K562 (cell line): ENCODE results near the gene BBLN. TPM values are rescaled to one million over a fixed set of nuclear protein-coding genes. Genes with fewer than 3 reads are reported as not detected.

Source experiments
- ARID1B ChIP-seq: fragments of 450-650 bp; IDR thresholded peaks from 2 replicates; pipeline ENCODE4 v1.6.1; 2016; ENCODE audit warnings: antibody characterized with exemption, mild to moderate bottlenecking, inconsistent platforms
- BRD4 ChIP-seq: fragments of 200-600 bp; sonication (generic); IDR thresholded peaks from 2 replicates; pipeline ENCODE4 v1.6.1; 2017; ENCODE audit warnings: inconsistent platforms
- ELF1 ChIP-seq: fragments of 200-800 bp; sonication (Bioruptor generic); IDR thresholded peaks from 2 replicates; pipeline ENCODE4 v1.6.1; 2016; ENCODE audit warnings: missing genetic modification characterization, missing compliant biosample characterization
- FOXJ2 ChIP-seq: fragments of 200-800 bp; sonication (Bioruptor generic); IDR thresholded peaks from 2 replicates; pipeline ENCODE4 v1.6.1; 2016; ENCODE audit warnings: missing genetic modification characterization, missing compliant biosample characterization
- GTF2E2 ChIP-seq: fragments of 200-800 bp; sonication (Bioruptor generic); IDR thresholded peaks from 2 replicates; pipeline ENCODE4 v1.6.1; 2016; ENCODE audit warnings: missing genetic modification characterization, missing compliant biosample characterization
- HCFC1 ChIP-seq: IDR thresholded peaks from 2 replicates; pipeline ENCODE4 v1.6.1; 2012; ENCODE audit warnings: low read depth, low read length, improper control_type of control experiment
- HDAC2 ChIP-seq: fragments of 450-650 bp; IDR thresholded peaks from 2 replicates; pipeline ENCODE4 v1.6.1; 2016; ENCODE audit warnings: mild to moderate bottlenecking
- MAFF ChIP-seq: IDR thresholded peaks from 2 replicates; pipeline ENCODE4 v1.6.1; 2012; ENCODE audit warnings: low read length, improper control_type of control experiment
- MECOM ChIP-seq: fragments of 250-450 bp; sonication (Bioruptor Pico); IDR thresholded peaks from 2 replicates; pipeline ENCODE4 v1.8.0; 2022; ENCODE audit warnings: inconsistent platforms
- NCOA2 ChIP-seq, 2 experiments: fragments of 450-650 bp; IDR thresholded peaks; 2 replicates each; pipeline ENCODE4 v1.6.1; 2018; ENCODE audit warnings: mild to moderate bottlenecking in 2 of 2, moderate library complexity in 1 of 2; ENCODE audit not compliant: partially characterized antibody in 2 of 2
- NFIC ChIP-seq: fragments of 450-650 bp; IDR thresholded peaks from 2 replicates; pipeline ENCODE4 v1.6.1; 2017; ENCODE audit warnings: mild to moderate bottlenecking, inconsistent platforms
- PPARD ChIP-seq: fragments of 250-450 bp; sonication (Bioruptor Pico); IDR thresholded peaks from 2 replicates; pipeline ENCODE4 v1.8.0; 2022; ENCODE audit warnings: inconsistent platforms, mild to moderate bottlenecking, moderate library complexity
- RBFOX2 ChIP-seq: fragments of 200-400 bp; formaldehyde crosslinking; IDR thresholded peaks from 2 replicates; pipeline ENCODE4 v1.6.1; 2017; ENCODE audit warnings: low read depth, mild to moderate bottlenecking, low read length, moderate library complexity
- SIX5 ChIP-seq, 2 experiments: IDR thresholded peaks; 2 replicates each; pipeline ENCODE4 v1.6.1; 2011; ENCODE audit warnings: low read length in 2 of 2, borderline replicate concordance in 1 of 2, low read depth in 1 of 2, mild to moderate bottlenecking in 1 of 2, moderate library complexity in 1 of 2; ENCODE audit not compliant: insufficient read depth in 1 of 2
- SNRNP70 ChIP-seq: fragments of 200-400 bp; formaldehyde crosslinking; optimal IDR thresholded peaks from 2 replicates; pipeline ENCODE3; 2017; ENCODE audit warnings: low read depth, low read length
- STAG1 ChIP-seq: sonication (generic); formaldehyde crosslinking; IDR thresholded peaks from 2 replicates; pipeline ENCODE4 v1.5.0; 2020; ENCODE audit warnings: missing genetic modification reagents, borderline replicate concordance
- U2AF2 ChIP-seq: fragments of 200-400 bp; formaldehyde crosslinking; optimal IDR thresholded peaks from 2 replicates; pipeline ENCODE3; 2017; ENCODE audit warnings: low read depth, mild to moderate bottlenecking, low read length
- ZKSCAN3 ChIP-seq: fragments of 250-450 bp; sonication (Bioruptor Pico); IDR thresholded peaks from 2 replicates; pipeline ENCODE4 v1.4.0; 2020
- ZNF24 ChIP-seq: fragments of 450-650 bp; IDR thresholded peaks from 2 replicates; pipeline ENCODE4 v1.6.1; 2016
- ZNF695 ChIP-seq: fragments of 450-650 bp; formaldehyde crosslinking; IDR thresholded peaks from 2 replicates; pipeline ENCODE4 v1.4.0; 2020; ENCODE audit warnings: mild to moderate bottlenecking, moderate library complexity
- polyA plus RNA-seq, 8 experiments: library from polyadenylated mRNA; depleted of rRNA in 4 of 8; stranded (reverse) in 5 of 8; unstranded in 3 of 8; fragments of >200 nt; fragmentation: Nextera tagmentation in 2 of 8; fragmentation: Illumina TruSeq in 1 of 8; extraction: Ambion mirVana in 2 of 8; extraction: Trizol in 1 of 8; gene quantifications; 2 replicates each; pipeline versions ENCODE4 v1.2.1 to v1.2.3, GENCODE V29; 2011 to 2014; ENCODE audit warnings: inconsistent platforms in 1 of 8, missing spikeins in 1 of 8
- total RNA-seq, 7 experiments: library from RNA; depleted of rRNA in 6 of 7; stranded (reverse); fragments of >200 nt in 6 of 7; fragmentation: Illumina TruSeq in 2 of 7; extraction: Trizol in 2 of 7; gene quantifications; 2 replicates each; pipeline versions ENCODE4 v1.2.1 to v1.2.3, GENCODE V29; 2011 to 2021; ENCODE audit warnings: low replicate concordance in 1 of 7
- TF ChIP-seq, protein P1 (sequence below): fragments of 450-650 bp; IDR thresholded peaks from 2 replicates; pipeline ENCODE4 v1.6.1; 2017; ENCODE audit warnings: mild to moderate bottlenecking, moderate library complexity
- TF ChIP-seq, protein P2 (sequence below): fragments of 450-650 bp; IDR thresholded peaks from 2 replicates; pipeline ENCODE4 v1.6.1; 2016; ENCODE audit warnings: low read depth, mild to moderate bottlenecking, moderate library complexity
- TF ChIP-seq, protein P3 (sequence below): fragments of 450-650 bp; formaldehyde crosslinking; IDR thresholded peaks from 2 replicates; pipeline ENCODE4 v1.4.0; 2020; ENCODE audit warnings: mild to moderate bottlenecking, moderate library complexity

Gene BBLN
- total and polyA plus RNA-seq, 9 of the 15 experiments (the other 6 are each of a cell fraction or from before 2014, with no cell fraction given): 4.2 to 331 (median 87.1) TPM

- 0 out of 2 replicates have a peak, but pooled peaks have one; percentile 16 for TF ChIP-seq HDAC2
- no peak for TF ChIP-seq GTF2E2 (tag)
- no peak for TF ChIP-seq ELF1
- TF ChIP-seq, protein P1, sequence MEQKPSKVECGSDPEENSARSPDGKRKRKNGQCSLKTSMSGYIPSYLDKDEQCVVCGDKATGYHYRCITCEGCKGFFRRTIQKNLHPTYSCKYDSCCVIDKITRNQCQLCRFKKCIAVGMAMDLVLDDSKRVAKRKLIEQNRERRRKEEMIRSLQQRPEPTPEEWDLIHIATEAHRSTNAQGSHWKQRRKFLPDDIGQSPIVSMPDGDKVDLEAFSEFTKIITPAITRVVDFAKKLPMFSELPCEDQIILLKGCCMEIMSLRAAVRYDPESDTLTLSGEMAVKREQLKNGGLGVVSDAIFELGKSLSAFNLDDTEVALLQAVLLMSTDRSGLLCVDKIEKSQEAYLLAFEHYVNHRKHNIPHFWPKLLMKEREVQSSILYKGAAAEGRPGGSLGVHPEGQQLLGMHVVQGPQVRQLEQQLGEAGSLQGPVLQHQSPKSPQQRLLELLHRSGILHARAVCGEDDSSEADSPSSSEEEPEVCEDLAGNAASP: no peak
- TF ChIP-seq HCFC1: 0 out of 2 replicates have a peak, but pooled peaks have one; percentile 3
- TF ChIP-seq, protein P2, sequence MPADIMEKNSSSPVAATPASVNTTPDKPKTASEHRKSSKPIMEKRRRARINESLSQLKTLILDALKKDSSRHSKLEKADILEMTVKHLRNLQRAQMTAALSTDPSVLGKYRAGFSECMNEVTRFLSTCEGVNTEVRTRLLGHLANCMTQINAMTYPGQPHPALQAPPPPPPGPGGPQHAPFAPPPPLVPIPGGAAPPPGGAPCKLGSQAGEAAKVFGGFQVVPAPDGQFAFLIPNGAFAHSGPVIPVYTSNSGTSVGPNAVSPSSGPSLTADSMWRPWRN: no peak
- TF ChIP-seq ZNF24: no peak
- TF ChIP-seq, protein P3, sequence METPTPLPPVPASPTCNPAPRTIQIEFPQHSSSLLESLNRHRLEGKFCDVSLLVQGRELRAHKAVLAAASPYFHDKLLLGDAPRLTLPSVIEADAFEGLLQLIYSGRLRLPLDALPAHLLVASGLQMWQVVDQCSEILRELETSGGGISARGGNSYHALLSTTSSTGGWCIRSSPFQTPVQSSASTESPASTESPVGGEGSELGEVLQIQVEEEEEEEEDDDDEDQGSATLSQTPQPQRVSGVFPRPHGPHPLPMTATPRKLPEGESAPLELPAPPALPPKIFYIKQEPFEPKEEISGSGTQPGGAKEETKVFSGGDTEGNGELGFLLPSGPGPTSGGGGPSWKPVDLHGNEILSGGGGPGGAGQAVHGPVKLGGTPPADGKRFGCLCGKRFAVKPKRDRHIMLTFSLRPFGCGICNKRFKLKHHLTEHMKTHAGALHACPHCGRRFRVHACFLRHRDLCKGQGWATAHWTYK (CRISPR knock-in tag): no peak
- no peak for TF ChIP-seq MECOM (CRISPR knock-in tag)
- no peak for TF ChIP-seq ARID1B
- TF ChIP-seq ZKSCAN3 (CRISPR knock-in tag): no peak
- no peak for TF ChIP-seq PPARD (CRISPR knock-in tag)
- no peak for TF ChIP-seq NCOA2 (IDR thresholded peaks at IDR 0.05; ENCODE audit: partially characterized antibody in 2 of 2)
- TF ChIP-seq RBFOX2: peak; percentile 56; the same call in 1 of the 2 replicates
- TF ChIP-seq SNRNP70: no peak
- no peak for TF ChIP-seq U2AF2
- no peak for TF ChIP-seq BRD4
- TF ChIP-seq ZNF695 (CRISPR knock-in tag): no peak
- TF ChIP-seq NFIC: no peak
- TF ChIP-seq MAFF: no peak
- TF ChIP-seq STAG1 (CRISPR knock-in tag): no peak
- TF ChIP-seq SIX5 (IDR thresholded peaks at IDR 0.05; ENCODE audit: borderline replicate concordance in 1 of 2, insufficient read depth in 1 of 2, low read depth in 1 of 2, low read length in 2 of 2): no peak
- no peak for TF ChIP-seq FOXJ2 (tag)
Observed at GRCh38 chr9:128150594-128151308, 9.3 kb upstream of the BBLN start (continued).
